Natural killer cell treated with Interleukin-12 subunit alpha and Interleukin-12 subunit beta and Interleukin-15 and Interleukin-18, amount 100 ng/mL, for 72 hours (primary cell): ENCODE measurements around the gene AGAP2. TPM values are rescaled to one million over a fixed set of nuclear protein-coding genes. Genes with fewer than 3 reads are reported as not detected.

Experiments used
- ATAC-seq, 2 donors: fragments of 150-1000 bp; cut with Tn5 transposase in 1 of 2; sonication (Bioruptor Pico), chemical (Tn5 transposase) in 1 of 2; 2 replicates each; pipeline ENCODE4 v1.10.0; 2021
- DNase-seq: peaks from one replicate; pipeline ENCODE4 v3.0.0; 2022; ENCODE audit warnings: low spot score
- H3K27ac Mint-ChIP-seq, 2 donors: 1 replicate in 1 of 2; 2 replicates in 1 of 2; pipeline ENCODE4 v1.8.0; 2022; ENCODE audit warnings: mixed read lengths in 2 of 2, mild to moderate bottlenecking in 1 of 2, moderate library complexity in 1 of 2
- H3K27me3 Mint-ChIP-seq, 2 donors: 1 replicate in 1 of 2; 2 replicates in 1 of 2; pipeline ENCODE4 v1.8.0; 2022; ENCODE audit warnings: mixed read lengths in 2 of 2
- H3K36me3 Mint-ChIP-seq: one replicate; pipeline ENCODE4 v1.8.0; 2022; ENCODE audit warnings: mixed read lengths
- H3K4me1 Mint-ChIP-seq, 2 donors: 1 replicate in 1 of 2; 2 replicates in 1 of 2; pipeline ENCODE4 v1.8.0; 2022; ENCODE audit warnings: low read depth in 2 of 2, mixed read lengths in 2 of 2, mild to moderate bottlenecking in 1 of 2
- H3K4me3 Mint-ChIP-seq: one replicate; pipeline ENCODE4 v1.8.0; 2022; ENCODE audit warnings: mixed read lengths
- H3K9me3 Mint-ChIP-seq: 2 replicates; pipeline ENCODE4 v1.8.0; 2022; ENCODE audit warnings: mixed read lengths
- total RNA-seq, 2 donors: library from RNA; stranded (reverse); gene quantifications; one replicate each; pipeline ENCODE4 v1.2.3, GENCODE V29; 2022

The AGAP2 gene
- total RNA-seq, 2 donors from 2014 or later, result 47.5 to 54.1 TPM

DNA sequence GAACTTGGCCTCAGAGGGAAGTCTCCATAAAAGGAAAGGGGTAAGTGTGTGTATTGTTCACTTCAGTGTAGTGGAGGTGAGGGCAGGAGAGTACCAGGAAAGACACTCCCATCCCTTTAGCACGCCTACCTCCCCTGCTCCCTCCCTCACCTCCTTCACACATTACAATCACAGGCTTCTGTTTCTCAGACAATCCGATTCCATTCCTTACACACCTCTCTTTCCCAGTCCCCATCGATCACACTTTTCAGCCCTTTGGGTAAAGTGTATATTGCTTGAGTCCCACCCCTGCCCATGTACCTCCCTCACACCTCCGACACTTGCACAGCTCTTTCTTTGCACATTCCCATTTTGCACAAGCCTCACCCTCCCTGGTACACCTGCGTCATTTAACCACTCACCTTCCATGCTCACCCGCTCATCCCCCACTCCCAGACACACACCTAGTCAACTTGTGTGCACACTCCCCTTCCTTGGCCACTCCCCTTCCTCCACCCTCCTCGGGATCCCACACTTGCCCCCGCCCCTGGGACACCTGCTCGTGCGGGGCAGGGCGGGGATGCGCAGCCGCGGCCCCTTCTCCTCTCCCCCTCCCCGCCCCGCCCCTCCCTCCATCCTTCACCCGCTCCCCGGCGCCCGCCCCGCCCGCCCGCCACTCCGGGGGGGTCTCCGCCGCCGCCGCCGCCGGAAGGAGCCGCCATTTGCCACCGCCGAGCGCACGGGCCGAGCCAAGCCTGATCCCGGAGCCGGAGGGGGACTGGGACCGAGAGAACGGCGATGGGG lies 16.1 kb upstream of the AGAP2 start, which contains the start of gene MARCHF9:
Gene MARCHF9, plus strand, starts transcription at position 693 of the 783 bp plus-strand sequence. CDS start 426 bp downstream, outside the sequence.
- Mint-ChIP-seq H3K9me3 (no peaks in the 10 kb centered on the region), H3K27me3 (no peaks in the 10 kb centered on the region), H3K4me1 (peaks cover 59 to 60% of the 10 kb centered on the region in 2 donors)

DNA sequence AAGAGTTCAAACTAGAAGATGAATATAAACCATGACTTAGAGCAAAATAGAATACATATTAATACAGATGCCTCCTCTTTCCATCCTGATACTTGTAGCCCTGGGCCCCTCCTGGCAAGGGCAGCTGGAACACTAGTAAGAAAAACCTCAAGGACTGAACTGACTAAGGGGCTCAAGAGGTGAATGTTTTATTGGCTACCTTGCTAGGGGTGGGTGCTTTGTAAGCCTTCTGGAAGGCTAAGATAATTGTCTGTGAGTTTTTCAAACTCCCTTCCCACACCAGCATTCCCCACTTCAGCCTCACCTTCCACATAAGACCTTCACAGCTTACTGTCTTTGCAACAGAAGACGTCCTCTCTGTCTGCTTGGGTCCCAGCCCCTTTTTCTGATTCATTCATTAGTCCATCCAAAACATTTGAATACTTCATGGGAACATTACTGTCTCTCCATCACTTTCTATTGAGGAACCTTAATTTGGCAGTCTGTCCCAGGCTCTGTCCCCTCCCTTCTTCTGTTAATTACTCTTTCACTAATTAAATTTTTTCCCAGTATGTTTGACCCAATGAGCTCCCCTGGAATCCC lies 15.3 kb upstream of the AGAP2 start:
- no peak for ATAC-seq
- H3K9me3 Mint-ChIP-seq, result no peaks in the 10 kb centered on the region
- H3K27ac Mint-ChIP-seq, result peak overlapping the region; percentile 88 to 90
- no peaks in the 10 kb centered on the region for H3K27me3 Mint-ChIP-seq
- peaks cover 59 to 60% of the 10 kb centered on the region in 2 donors for H3K4me1 Mint-ChIP-seq
- no peak for DNase-seq
- peak overlapping the region; percentile 94 for H3K4me3 Mint-ChIP-seq
- H3K36me3 Mint-ChIP-seq, result peaks cover 19% of the 10 kb centered on the region

More for the DNA sequence above, 16.1 kb upstream of the AGAP2 start, which contains the start of gene MARCHF9:
- DNase-seq (no peak), ATAC-seq (peak; percentile 38 to 42)
- H3K4me3 Mint-ChIP-seq, result peak within 1 kb of the TSS; percentile 94
- peaks cover 14% of the 10 kb centered on the region for H3K36me3 Mint-ChIP-seq
- H3K27ac Mint-ChIP-seq, result peak within 1 kb of the TSS; percentile 88 to 90

DNA sequence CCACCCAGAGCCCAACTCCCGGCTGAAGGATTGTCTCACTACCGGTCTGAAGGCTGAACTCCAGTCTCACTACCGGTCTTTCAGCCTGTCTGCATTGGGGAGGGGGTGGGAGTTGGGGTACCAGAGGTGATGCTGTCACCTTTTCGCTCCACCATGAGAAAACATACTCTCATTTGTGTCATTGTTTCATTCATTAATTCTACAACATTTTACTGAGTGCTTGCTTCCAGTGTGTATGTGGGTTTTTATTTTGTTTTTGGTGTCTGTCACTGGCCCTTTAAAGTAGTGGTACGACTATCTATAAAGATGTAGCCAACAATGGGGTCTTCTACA lies 14.1 kb upstream of the AGAP2 start:
- H3K4me1 Mint-ChIP-seq, result peaks cover 55% of the 10 kb centered on the region in 2 donors
- ATAC-seq (no peak), DNase-seq (no peak)
- peak overlapping the region; percentile 88 to 90 for H3K27ac Mint-ChIP-seq
- H3K27me3 Mint-ChIP-seq, result no peaks in the 10 kb centered on the region
- H3K36me3 Mint-ChIP-seq, result peaks cover 19% of the 10 kb centered on the region
- H3K9me3 Mint-ChIP-seq, result no peaks in the 10 kb centered on the region
- peak overlapping the region; percentile 94 for H3K4me3 Mint-ChIP-seq

DNA sequence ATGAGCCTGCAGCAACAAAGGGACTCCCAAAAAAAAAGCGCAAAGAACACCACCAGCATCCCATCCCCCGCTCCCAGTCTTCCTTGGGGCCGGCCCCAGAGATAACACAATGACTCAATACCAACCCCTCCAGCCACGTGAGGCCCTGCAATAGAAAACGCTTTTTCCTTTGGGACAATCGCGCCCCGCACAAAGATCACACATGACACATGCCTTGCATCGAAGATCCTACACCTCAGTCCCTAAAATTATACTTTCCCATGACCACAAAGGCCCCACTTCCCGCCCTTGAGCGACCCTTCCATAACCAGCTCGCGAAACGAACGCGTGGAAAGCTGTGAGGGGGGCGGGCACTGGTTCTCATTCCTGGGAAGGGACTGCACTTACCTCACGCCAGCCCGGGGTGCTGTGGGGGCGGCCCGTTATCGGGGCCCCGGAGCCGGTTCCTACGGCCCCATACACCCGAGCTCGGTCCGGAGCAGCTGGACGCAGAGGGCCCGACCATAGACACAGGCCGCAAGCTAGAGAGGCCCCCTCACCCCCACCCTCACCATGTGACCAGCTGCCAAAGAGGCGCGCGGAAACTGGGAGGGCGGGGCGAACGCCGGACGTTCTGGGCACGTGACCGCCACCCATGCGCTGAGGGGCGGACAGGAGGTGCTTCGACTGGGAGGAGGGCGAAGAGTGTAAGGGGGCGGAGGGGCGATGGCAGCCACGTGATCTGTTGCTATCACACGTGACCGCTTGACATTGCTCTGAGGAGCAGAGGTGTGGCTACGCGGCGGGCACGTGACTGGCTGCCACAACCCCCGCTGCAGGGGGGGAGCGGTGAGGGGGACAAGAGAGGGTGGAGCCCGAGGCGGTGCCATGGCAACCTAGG lies 13.5 kb upstream of the AGAP2 start, which contains the start of gene CDK4:
Gene CDK4, minus strand, starts transcription at position 523 of the 880 bp plus-strand sequence. CDS start 593 bp downstream, outside the sequence.
- Mint-ChIP-seq H3K4me1 (peaks cover 54% of the 10 kb centered on the region in 2 donors), H3K36me3 (peaks cover 23% of the 10 kb centered on the region), H3K4me3 (peak within 1 kb of the TSS; percentile 94), H3K27ac (peak within 1 kb of the TSS; percentile 88 to 90), H3K9me3 (no peaks in the 10 kb centered on the region), H3K27me3 (no peaks in the 10 kb centered on the region)
- DNase-seq (peak; percentile 99), ATAC-seq (peak; percentile 89 to 93)

DNA sequence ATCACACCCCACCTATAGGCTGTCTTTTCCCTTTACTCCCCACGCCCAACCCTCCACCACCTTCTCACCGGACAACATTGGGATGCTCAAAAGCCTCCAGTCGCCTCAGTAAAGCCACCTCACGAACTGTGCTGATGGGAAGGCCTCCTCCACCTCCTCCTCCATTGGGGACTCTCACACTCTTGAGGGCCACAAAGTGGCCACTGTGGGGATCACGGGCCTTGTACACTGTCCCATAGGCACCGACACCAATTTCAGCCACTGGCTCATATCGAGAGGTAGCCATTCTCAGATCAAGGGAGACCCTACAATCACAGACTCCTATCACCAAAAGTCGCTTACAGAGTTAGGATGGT lies 12.9 kb upstream of the AGAP2 start:
- peaks cover 24% of the 10 kb centered on the region for H3K36me3 Mint-ChIP-seq
- H3K27ac Mint-ChIP-seq, result peak overlapping the region; percentile 88 to 90
- no peaks in the 10 kb centered on the region for H3K27me3 Mint-ChIP-seq
- DNase-seq, result no peak
- H3K9me3 Mint-ChIP-seq, result no peaks in the 10 kb centered on the region
- ATAC-seq, result no peak
- peaks cover 50 to 51% of the 10 kb centered on the region in 2 donors for H3K4me1 Mint-ChIP-seq
- H3K4me3 Mint-ChIP-seq, result peak overlapping the region; percentile 94

DNA sequence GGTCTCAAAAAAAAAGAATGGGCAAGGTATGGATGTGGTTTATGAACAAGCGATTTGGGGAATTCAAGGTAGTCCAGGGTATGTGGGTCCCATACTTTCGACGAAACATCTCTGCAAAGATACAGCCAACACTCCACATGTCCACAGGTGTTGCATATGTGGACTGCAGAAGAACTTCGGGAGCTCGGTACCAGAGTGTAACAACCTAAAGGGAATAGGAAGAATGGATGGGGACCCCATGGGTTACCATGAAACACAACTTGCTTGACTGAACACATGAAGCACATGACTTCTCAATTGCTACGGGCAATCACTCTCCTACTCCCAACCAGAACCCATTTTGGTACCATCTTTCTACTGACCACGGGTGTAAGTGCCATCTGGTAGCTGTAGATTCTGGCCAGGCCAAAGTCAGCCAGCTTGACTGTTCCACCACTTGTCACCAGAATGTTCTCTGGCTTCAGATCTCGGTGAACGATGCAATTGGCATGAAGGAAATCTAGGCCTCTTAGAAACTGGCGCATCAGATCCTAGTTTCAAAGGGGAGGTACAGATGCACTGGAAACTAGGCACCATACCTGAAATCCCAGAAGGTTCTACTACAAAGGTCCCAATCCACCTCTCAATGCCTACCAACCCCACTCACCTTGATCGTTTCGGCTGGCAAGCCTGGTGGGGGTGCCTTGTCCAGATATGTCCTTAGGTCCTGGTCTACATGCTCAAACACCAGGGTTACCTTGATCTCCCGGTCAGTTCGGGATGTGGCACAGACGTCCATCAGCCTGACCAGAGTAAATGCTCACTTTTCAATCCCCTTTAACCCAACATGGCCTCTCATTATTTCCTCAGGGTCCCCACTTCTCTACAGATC lies 12.3 kb upstream of the AGAP2 start:
- Mint-ChIP-seq H3K27me3 (no peaks in the 10 kb centered on the region), H3K9me3 (no peaks in the 10 kb centered on the region), H3K36me3 (peaks cover 27% of the 10 kb centered on the region), H3K27ac (peak overlapping the region; percentile 88 to 90), H3K4me1 (peaks cover 51 to 53% of the 10 kb centered on the region in 2 donors), H3K4me3 (peak overlapping the region; percentile 94)
- no peak for DNase-seq
- ATAC-seq, result no peak

DNA sequence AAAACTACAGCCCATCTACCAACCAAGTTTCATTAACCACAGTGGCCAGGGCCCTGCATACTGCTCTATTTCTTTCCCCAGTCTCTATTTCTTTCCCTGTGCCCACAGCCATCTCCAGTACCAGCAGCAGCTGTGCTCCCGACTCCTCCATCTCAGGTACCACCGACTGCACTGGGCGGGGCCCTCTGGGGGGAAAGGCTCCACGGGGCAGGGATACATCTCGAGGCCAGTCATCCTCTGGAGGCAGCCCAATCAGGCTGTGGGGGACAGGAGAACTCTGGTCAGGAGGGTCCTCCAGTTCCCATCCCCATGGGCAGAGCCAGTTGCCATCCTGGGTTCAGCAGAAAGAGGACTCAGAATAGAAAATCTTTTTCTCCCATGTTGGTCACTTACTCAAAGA lies 10.5 kb upstream of the AGAP2 start:
- Mint-ChIP-seq H3K36me3 (peaks cover 27% of the 10 kb centered on the region), H3K4me3 (no peak overlapping the region), H3K27me3 (no peaks in the 10 kb centered on the region), H3K27ac (peak overlapping the region in 1 of 2 donors; percentile 11), H3K9me3 (no peaks in the 10 kb centered on the region), H3K4me1 (peaks cover 59 to 63% of the 10 kb centered on the region in 2 donors)
- DNase-seq (no peak), ATAC-seq (no peak)

DNA sequence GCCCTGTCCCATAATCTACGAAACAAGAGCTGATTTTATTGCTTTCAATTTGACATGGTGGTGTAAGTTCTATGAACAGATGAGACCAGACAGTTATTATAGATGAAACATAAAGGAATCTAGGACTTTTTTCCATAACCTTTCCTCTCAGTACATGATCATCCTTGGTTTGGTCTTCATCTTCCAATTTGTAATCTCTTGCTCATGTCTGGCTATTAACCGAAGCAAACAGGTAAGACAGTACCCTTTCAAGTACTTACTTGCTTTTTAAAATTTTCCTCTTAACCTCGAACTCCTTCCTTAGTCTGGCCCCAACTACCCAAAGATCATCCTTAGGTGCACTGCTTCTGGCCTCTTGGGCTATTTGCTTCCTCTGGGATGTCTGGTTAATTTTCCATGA lies 7.5 kb upstream of the AGAP2 start:
- Mint-ChIP-seq H3K27ac (peak overlapping the region; percentile 98), H3K27me3 (no peaks in the 10 kb centered on the region), H3K9me3 (no peaks in the 10 kb centered on the region), H3K36me3 (peaks cover 18% of the 10 kb centered on the region), H3K4me1 (peaks cover 48 to 54% of the 10 kb centered on the region in 2 donors), H3K4me3 (peak overlapping the region; percentile 96)
- ATAC-seq (no peak), DNase-seq (no peak)

DNA sequence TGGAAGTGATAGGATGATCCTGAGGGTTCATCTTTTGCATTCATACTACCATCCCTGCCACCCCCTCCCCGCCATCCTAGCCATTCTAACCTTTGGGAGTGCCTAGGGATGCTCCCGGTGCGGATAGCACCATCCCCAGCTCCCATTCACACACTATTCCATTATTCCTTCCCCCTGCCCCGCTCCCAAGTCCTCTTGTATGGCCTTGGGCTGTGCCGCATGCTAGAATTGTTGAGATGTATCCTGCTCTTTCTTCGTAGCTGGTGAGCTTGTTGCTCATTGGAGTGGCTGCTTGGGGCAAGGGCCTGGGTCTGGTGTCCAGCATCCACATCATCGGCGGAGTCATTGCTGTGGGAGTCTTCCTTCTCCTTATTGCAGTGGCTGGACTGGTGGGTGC lies 6.9 kb upstream of the AGAP2 start:
- Mint-ChIP-seq H3K4me3 (peak overlapping the region; percentile 96), H3K9me3 (no peaks in the 10 kb centered on the region), H3K4me1 (peaks cover 48 to 54% of the 10 kb centered on the region in 2 donors), H3K27ac (peak overlapping the region; percentile 98), H3K27me3 (no peaks in the 10 kb centered on the region), H3K36me3 (peaks cover 16% of the 10 kb centered on the region)
- no peak for ATAC-seq
- DNase-seq, result no peak

DNA sequence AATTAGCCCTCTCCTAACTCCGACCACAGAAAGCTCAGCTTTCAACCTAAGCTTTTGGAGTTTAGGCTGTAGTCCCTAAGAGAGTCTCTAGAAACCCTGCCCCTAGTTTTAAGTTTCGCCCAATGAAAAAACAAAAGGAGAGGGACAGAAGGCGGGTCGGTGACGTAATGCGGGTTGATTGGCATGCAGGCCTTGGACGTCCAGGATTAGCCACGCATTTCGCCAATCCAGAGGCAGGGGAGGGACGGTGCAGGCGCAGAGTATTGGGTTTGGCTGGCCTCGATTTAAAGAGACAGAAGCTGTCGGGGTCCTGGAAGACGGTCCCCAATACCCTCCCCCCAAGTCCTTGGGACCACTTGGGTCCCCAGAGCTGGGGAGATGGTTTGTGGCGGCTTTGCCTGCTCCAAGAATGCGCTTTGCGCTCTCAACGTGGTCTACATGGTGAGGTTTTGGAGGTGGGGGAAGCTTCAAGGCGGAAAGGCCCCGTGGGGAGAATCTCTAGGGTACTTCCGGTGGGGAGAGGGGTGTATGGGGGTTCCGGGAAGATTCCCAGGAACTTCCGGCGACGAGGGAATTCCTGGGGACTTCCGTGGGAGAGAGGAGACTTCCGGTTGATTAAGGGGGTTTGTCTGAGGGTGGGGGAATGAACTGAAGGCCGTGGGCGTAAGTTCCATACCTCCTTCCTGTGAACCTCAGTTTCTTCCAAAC lies 6.4 kb upstream of the AGAP2 start, which contains the start of gene TSPAN31:
Gene TSPAN31, plus strand, starts transcription at position 263 of the 708 bp plus-strand sequence. Its CDS starts 116 bp downstream, at position 379.
- H3K4me3 Mint-ChIP-seq, result peak within 1 kb of the TSS; percentile 96
- peaks cover 13% of the 10 kb centered on the region for H3K36me3 Mint-ChIP-seq
- ATAC-seq, result peak; percentile 89 to 93
- peak within 1 kb of the TSS; percentile 98 for H3K27ac Mint-ChIP-seq
- H3K4me1 Mint-ChIP-seq, result peaks cover 48 to 52% of the 10 kb centered on the region in 2 donors
- no peaks in the 10 kb centered on the region for H3K9me3 Mint-ChIP-seq
- no peaks in the 10 kb centered on the region for H3K27me3 Mint-ChIP-seq
- peak; percentile 93 for DNase-seq

DNA sequence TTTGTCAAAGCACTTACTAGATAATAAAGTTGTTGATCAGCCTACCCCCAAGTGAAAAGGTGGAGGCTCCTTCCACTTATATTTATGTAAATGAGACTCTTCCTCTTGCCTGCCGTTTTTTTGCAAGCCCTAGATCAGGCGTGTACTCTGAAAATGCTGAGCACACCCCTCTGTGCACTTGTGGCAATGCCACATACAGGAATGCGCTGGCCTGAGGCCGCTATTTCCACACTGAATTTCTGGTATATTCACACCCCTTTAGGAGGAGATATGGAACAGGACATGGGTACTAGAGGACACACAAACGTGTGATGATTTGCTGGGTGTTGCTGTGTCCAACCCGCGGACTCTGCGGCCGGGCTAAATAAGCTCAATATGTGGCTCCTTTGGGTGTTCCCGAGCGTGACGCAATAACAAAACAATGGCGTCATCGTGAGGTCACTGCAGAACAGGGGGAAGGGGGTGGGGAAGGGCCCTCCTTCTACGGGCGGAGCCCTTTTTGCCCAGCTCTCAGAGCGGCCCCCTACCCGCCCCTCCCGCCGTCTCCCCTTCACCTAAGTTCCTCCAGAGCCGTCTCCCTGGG lies 5.7 kb upstream of the AGAP2 start:
- peaks cover 12% of the 10 kb centered on the region for H3K36me3 Mint-ChIP-seq
- peak; percentile 69 to 77 for ATAC-seq
- H3K27ac Mint-ChIP-seq, result peak overlapping the region; percentile 98
- H3K4me3 Mint-ChIP-seq, result peak overlapping the region; percentile 96
- no peaks in the 10 kb centered on the region for H3K9me3 Mint-ChIP-seq
- peak; percentile 86 for DNase-seq
- H3K4me1 Mint-ChIP-seq, result peaks cover 52 to 55% of the 10 kb centered on the region in 2 donors
- no peaks in the 10 kb centered on the region for H3K27me3 Mint-ChIP-seq

DNA sequence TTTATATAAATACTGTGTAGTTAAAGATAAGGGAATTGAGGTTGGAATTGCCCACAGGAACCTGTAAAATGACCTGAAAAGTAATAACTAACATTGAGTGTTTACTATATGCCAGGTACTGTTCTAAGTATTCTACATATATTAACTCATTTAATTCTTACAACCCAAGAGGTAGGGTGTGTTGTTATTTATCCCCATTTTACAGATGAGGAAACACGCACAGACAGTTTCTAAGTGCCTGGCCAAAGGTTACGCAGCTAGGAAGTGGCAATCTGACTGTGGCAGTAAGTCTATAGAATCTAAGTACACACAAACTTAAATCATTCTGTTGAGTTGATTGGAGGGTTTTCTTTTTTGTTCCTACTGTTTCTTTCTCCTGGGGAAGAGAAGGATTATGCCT lies 5.2 kb upstream of the AGAP2 start:
- Mint-ChIP-seq H3K36me3 (peaks cover 9% of the 10 kb centered on the region), H3K4me1 (peaks cover 55 to 57% of the 10 kb centered on the region in 2 donors), H3K27me3 (no peaks in the 10 kb centered on the region), H3K4me3 (peak overlapping the region; percentile 96), H3K9me3 (no peaks in the 10 kb centered on the region), H3K27ac (peak overlapping the region; percentile 98)
- ATAC-seq, result no peak
- no peak for DNase-seq
